Lower leg skin (tissue), 4 donors: ENCODE results near the gene PRPF19. TPM values are rescaled to one million over a fixed set of nuclear protein-coding genes. Genes with fewer than 3 reads are reported as not detected.

Experiments used
- DNase-seq, 2 donors: peaks; one replicate each; pipeline ENCODE4 v3.0.0-alpha.2; 2019; ENCODE audit warnings: low spot score in 2 of 2
- H3K4me3 ChIP-seq: fragments of 200-600 bp; sonication (generic); 2 replicates; pipeline ENCODE4 v1.5.1; 2017; ENCODE audit warnings: mild to moderate bottlenecking, low read depth; ENCODE audit not compliant: poor library complexity, severe bottlenecking
- POLR2A ChIP-seq, 2 donors: fragments of 450-650 bp; IDR thresholded peaks; one replicate each; pipeline ENCODE4 v1.6.1; 2016 to 2017; ENCODE audit warnings: antibody characterized with exemption in 2 of 2, mild to moderate bottlenecking in 1 of 2, moderate library complexity in 1 of 2
- WGBS, 2 donors: methylation state at CpG; one replicate each; pipeline ENCODE4 v1.1.5; 2018; 5-methylcytosine and 5-hydroxymethylcytosine counted together
- intact Hi-C: fragments of 100-400 bp; cut with DNase I; formaldehyde crosslinking; loops from one replicate; pipeline ENCODE4 v1.15.0; 2023; ENCODE audit warnings: low total_unique reads
- total RNA-seq, 4 donors: library from RNA; depleted of rRNA; stranded (reverse); fragments of >200 nt; gene quantifications; one replicate each; pipeline ENCODE4 v1.1.0, GENCODE V29; 2016
- TF ChIP-seq, protein P1 (sequence below), 3 donors: fragments of 450-650 bp; IDR thresholded peaks; one replicate each; pipeline ENCODE4 v1.5.1; 2016; ENCODE audit warnings: antibody characterized with exemption in 3 of 3, mild to moderate bottlenecking in 3 of 3, moderate library complexity in 2 of 3

The PRPF19 gene
- total RNA-seq, 4 donors from 2014 or later = 75.3 to 119 (median 108) TPM

- peak within 1 kb of the TSS; percentile 22 for H3K4me3 ChIP-seq
- peak; percentile 73 to 93 for DNase-seq
- TF ChIP-seq, protein P1, sequence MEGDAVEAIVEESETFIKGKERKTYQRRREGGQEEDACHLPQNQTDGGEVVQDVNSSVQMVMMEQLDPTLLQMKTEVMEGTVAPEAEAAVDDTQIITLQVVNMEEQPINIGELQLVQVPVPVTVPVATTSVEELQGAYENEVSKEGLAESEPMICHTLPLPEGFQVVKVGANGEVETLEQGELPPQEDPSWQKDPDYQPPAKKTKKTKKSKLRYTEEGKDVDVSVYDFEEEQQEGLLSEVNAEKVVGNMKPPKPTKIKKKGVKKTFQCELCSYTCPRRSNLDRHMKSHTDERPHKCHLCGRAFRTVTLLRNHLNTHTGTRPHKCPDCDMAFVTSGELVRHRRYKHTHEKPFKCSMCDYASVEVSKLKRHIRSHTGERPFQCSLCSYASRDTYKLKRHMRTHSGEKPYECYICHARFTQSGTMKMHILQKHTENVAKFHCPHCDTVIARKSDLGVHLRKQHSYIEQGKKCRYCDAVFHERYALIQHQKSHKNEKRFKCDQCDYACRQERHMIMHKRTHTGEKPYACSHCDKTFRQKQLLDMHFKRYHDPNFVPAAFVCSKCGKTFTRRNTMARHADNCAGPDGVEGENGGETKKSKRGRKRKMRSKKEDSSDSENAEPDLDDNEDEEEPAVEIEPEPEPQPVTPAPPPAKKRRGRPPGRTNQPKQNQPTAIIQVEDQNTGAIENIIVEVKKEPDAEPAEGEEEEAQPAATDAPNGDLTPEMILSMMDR (IDR thresholded peaks at IDR 0.05) = no peak
- TF ChIP-seq POLR2A (IDR thresholded peaks at IDR 0.05) = no peak
- WGBS, 2 donors = 8 to 21% methylated on average over 23 of the region's 23 CpGs
- intact Hi-C loops = no loop called here
Observed at GRCh38 chr11:60951904-60952741, 45.7 kb upstream of the PRPF19 start, which contains the start of gene SLC15A3. Gene SLC15A3 (minus strand): TSS chr11:60952176. CDS start chr11:60951551, 625 bp downstream.

GRCh38 chr11:60951606-60951903 lies 45.2 kb upstream of the PRPF19 start:
- intact Hi-C loops = no loop called here
- WGBS, 2 donors = 18 to 25% methylated on average over 8 of the region's 8 CpGs
- H3K4me3 ChIP-seq = peak overlapping the region; percentile 22
- DNase-seq = no peak
- no peak for TF ChIP-seq POLR2A (IDR thresholded peaks at IDR 0.05)
- TF ChIP-seq, protein P1 (IDR thresholded peaks at IDR 0.05) = no peak

DNA sequence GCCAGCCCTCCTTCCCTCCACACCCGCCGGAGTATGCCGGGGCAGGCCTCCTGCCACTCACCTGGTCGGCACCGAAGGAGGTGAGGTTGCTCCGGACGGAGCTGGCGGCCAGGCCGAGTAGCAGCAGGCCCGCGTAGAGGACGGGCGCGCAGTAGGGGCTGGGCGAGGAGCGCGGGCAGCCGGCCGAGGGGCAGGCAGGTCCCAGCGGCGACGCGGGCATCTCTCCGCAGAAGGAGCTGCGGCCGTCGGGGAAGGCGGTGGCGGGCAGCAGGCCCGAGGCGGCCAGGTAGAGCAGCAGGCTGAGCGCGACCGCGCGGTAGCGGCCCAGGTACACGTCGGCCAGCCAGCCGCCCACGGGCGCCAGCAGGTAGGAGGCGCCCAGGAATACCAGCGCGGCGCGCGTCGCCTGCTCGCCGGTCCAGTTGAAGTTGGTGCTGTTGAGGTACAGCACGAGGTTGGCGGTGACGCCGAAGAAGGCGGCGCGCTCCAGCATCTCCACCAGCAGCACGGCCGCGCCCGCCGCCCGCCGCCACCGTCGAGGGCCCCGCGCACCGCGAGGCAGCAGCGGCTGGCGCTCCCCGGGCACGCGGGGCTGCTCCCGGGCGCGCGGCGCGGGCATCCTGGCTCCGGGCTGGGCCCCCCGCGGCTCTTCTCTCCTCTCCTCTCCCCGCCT lies 44.7 kb upstream of the PRPF19 start:
- intact Hi-C loops = no loop called here
- H3K4me3 ChIP-seq = peak overlapping the region; percentile 22
- DNase-seq = no peak
- WGBS, 2 donors = 34 to 39% methylated on average over 25 to 56 of the region's 86 CpGs
- no peak for TF ChIP-seq POLR2A (IDR thresholded peaks at IDR 0.05)
- TF ChIP-seq, protein P1 (IDR thresholded peaks at IDR 0.05) = no peak

- TF ChIP-seq POLR2A (IDR thresholded peaks at IDR 0.05) = no peak
- TF ChIP-seq, protein P1 (IDR thresholded peaks at IDR 0.05) = no peak
- 78 to 91% methylated on average over 6 of the region's 6 CpGs for WGBS, 2 donors
- no peak for DNase-seq
- intact Hi-C loops = no loop called here
- no peak overlapping the region for H3K4me3 ChIP-seq
Observed at GRCh38 chr11:60950024-60950423, 43.6 kb upstream of the PRPF19 start.

- no peak overlapping the region for H3K4me3 ChIP-seq
- no peak for DNase-seq
- TF ChIP-seq POLR2A (IDR thresholded peaks at IDR 0.05) = no peak
- TF ChIP-seq, protein P1 (IDR thresholded peaks at IDR 0.05) = no peak
- intact Hi-C loops = no loop called here
- WGBS, 2 donors = 87 to 88% methylated on average over 5 of the region's 5 CpGs
Observed at GRCh38 chr11:60948250-60948649, 41.9 kb upstream of the PRPF19 start.
